Measurements from ENCODE around the gene CCDC15.

The CCDC15 gene

GRCh38 chr11:125070699-125071254, 116.8 kb downstream of the CCDC15 start:
- no peak for TF ChIP-seq CTCF (conservative IDR thresholded peaks at IDR 0.05)
- no peak overlapping the region for H3K27ac ChIP-seq

- H3K27ac ChIP-seq: no peak overlapping the region
- TF ChIP-seq CTCF (conservative IDR thresholded peaks at IDR 0.05): no peak
These were observed 117.4 kb downstream of the CCDC15 start for GRCh38 chr11:125071435-125071834.

- H3K27ac ChIP-seq: no peak overlapping the region
- TF ChIP-seq CTCF (conservative IDR thresholded peaks at IDR 0.05): no peak
These were observed 117.8 kb downstream of the CCDC15 start for GRCh38 chr11:125071846-125072217.

- no peak overlapping the region for H3K27ac ChIP-seq
- TF ChIP-seq CTCF (conservative IDR thresholded peaks at IDR 0.05): no peak
These were observed 118.4 kb downstream of the CCDC15 start for GRCh38 chr11:125072218-125072960.

GRCh38 chr11:125072961-125073590, 119.1 kb downstream of the CCDC15 start:
- no peak overlapping the region for H3K27ac ChIP-seq
- TF ChIP-seq CTCF (conservative IDR thresholded peaks at IDR 0.05): no peak

GRCh38 chr11:125073616-125074483, 119.8 kb downstream of the CCDC15 start:
- no peak overlapping the region for H3K27ac ChIP-seq
- TF ChIP-seq CTCF (conservative IDR thresholded peaks at IDR 0.05): 0 out of 2 replicates have a peak, but pooled peaks have one; percentile 10

Data from VCaP (cell line).